Mesenchymal stem cell (in vitro differentiated cells and primary cell): Measurements from ENCODE around the gene SPTLC1.
"Not testable (repeated sequence)": the region's sequence is repeated elsewhere in the genome, so short reads cannot be mapped to it uniquely, and the experiment has no call there.

ENCODE experiments used
- DNase-seq: peaks from one replicate; pipeline ENCODE4 v3.0.0-alpha.2; 2013
- H2AFZ ChIP-seq: one replicate; pipeline ENCODE4 v1.6.1; 2013; ENCODE audit warnings: low read depth, mild to moderate bottlenecking, control low read depth, inconsistent platforms, low read length, moderate library complexity
- H2AK5ac ChIP-seq: 2 replicates; pipeline ENCODE4 v1.6.1; 2013; ENCODE audit warnings: low read length, moderate library complexity, mild to moderate bottlenecking, inconsistent platforms; ENCODE audit not compliant: severe bottlenecking
- H2BK120ac ChIP-seq: one replicate; pipeline ENCODE4 v1.6.1; 2013; ENCODE audit warnings: low read depth, mild to moderate bottlenecking, inconsistent platforms, low read length, moderate library complexity
- H2BK12ac ChIP-seq, 2 experiments: one replicate each; pipeline ENCODE4 v1.6.1; 2013; ENCODE audit warnings: inconsistent platforms in 2 of 2, low read length in 2 of 2, mild to moderate bottlenecking in 2 of 2, moderate library complexity in 2 of 2, control low read depth in 1 of 2
- H2BK15ac ChIP-seq: one replicate; pipeline ENCODE4 v1.6.1; 2013; ENCODE audit warnings: mild to moderate bottlenecking, low read depth, inconsistent platforms; ENCODE audit not compliant: poor library complexity, severe bottlenecking
- H2BK5ac ChIP-seq: 2 replicates; pipeline ENCODE4 v1.6.1; 2013; ENCODE audit warnings: low read depth, mild to moderate bottlenecking, low read length, control low read depth, inconsistent platforms; ENCODE audit not compliant: poor library complexity, severe bottlenecking
- H3K14ac ChIP-seq, 2 experiments: one replicate each; pipeline ENCODE4 v1.6.1; 2013; ENCODE audit warnings: inconsistent platforms in 2 of 2, low read length in 2 of 2, control low read depth in 1 of 2, mild to moderate bottlenecking in 1 of 2, moderate library complexity in 1 of 2
- H3K18ac ChIP-seq, 2 experiments: one replicate each; pipeline ENCODE4 v1.6.1; 2013; ENCODE audit warnings: inconsistent platforms in 2 of 2, low read length in 2 of 2, control low read depth in 1 of 2, low read depth in 1 of 2, mild to moderate bottlenecking in 1 of 2
- H3K23ac ChIP-seq, 2 experiments: one replicate each; pipeline ENCODE4 v1.6.1; 2013; ENCODE audit warnings: inconsistent platforms in 2 of 2, low read length in 2 of 2, mild to moderate bottlenecking in 2 of 2, moderate library complexity in 2 of 2, control low read depth in 1 of 2
- H3K27ac ChIP-seq: 2 replicates; pipeline ENCODE4 v1.5.1; 2013; ENCODE audit warnings: mild to moderate bottlenecking, moderate library complexity, low read length, control low read depth, inconsistent platforms; ENCODE audit not compliant: poor library complexity, severe bottlenecking
- H3K27me3 ChIP-seq, 2 experiments: 2 replicates each; pipeline versions ENCODE4 v1.6.1 to v1.7.0; 2013; ENCODE audit warnings: low read length in 2 of 2, mild to moderate bottlenecking in 2 of 2, moderate library complexity in 2 of 2, control low read depth in 1 of 2, inconsistent platforms in 1 of 2; ENCODE audit not compliant: control insufficient read depth in 1 of 2, insufficient read depth in 1 of 2
- H3K36me3 ChIP-seq, 2 experiments: 2 replicates each; pipeline versions ENCODE4 v1.6.1 to v1.7.0; 2013; ENCODE audit warnings: low read length in 2 of 2, control low read depth in 1 of 2, inconsistent platforms in 1 of 2, low read depth in 1 of 2, mild to moderate bottlenecking in 1 of 2; ENCODE audit not compliant: insufficient read depth in 2 of 2, control insufficient read depth in 1 of 2
- H3K4ac ChIP-seq, 2 experiments: one replicate each; pipeline ENCODE4 v1.6.1; 2013; ENCODE audit warnings: inconsistent platforms in 2 of 2, low read length in 2 of 2, mild to moderate bottlenecking in 2 of 2, moderate library complexity in 2 of 2, control low read depth in 1 of 2, low read depth in 1 of 2
- H3K4me1 ChIP-seq: 2 replicates; pipeline ENCODE4 v1.6.1; 2013; ENCODE audit warnings: low read depth, low read length, control low read depth; ENCODE audit not compliant: control insufficient read depth, insufficient read depth
- H3K4me2 ChIP-seq: 2 replicates; pipeline ENCODE4 v1.6.1; 2013; ENCODE audit warnings: low read length, mild to moderate bottlenecking, inconsistent platforms; ENCODE audit not compliant: poor library complexity, severe bottlenecking
- H3K4me3 ChIP-seq, 2 experiments: 2 replicates each; pipeline versions ENCODE4 v1.5.1 to v1.7.0; 2013; ENCODE audit warnings: low read length in 2 of 2, mild to moderate bottlenecking in 2 of 2, control low read depth in 1 of 2, low read depth in 1 of 2; ENCODE audit not compliant: insufficient read depth in 1 of 2
- H3K79me1 ChIP-seq: replicated peaks from 2 replicates; pipeline ENCODE4 v1.6.1; 2013; ENCODE audit warnings: mild to moderate bottlenecking, control low read depth, low read length, inconsistent platforms; ENCODE audit not compliant: poor library complexity, severe bottlenecking
- H3K9ac ChIP-seq: 2 replicates; pipeline ENCODE4 v1.7.0; 2013; ENCODE audit warnings: mild to moderate bottlenecking, low read length, moderate library complexity
- H3K9me3 ChIP-seq: 2 replicates; pipeline ENCODE4 v1.7.0; 2013; ENCODE audit warnings: mild to moderate bottlenecking, low read length; ENCODE audit not compliant: control insufficient read depth
- H4K8ac ChIP-seq: one replicate; pipeline ENCODE4 v1.6.1; 2013; ENCODE audit warnings: inconsistent platforms, mild to moderate bottlenecking, low read length, moderate library complexity
- H4K91ac ChIP-seq: one replicate; pipeline ENCODE4 v1.6.1; 2013; ENCODE audit warnings: mild to moderate bottlenecking, low read length, inconsistent platforms
- WGBS: methylation state at CpG from one replicate; pipeline ENCODE4 v1.1.7; 2013; ENCODE audit warnings: mixed read lengths; 5-methylcytosine and 5-hydroxymethylcytosine counted together

SPTLC1 gene

GRCh38 chr9:92133949-92134604 is 18.9 kb upstream of the SPTLC1 start:
- Histone ChIP-seq H3K36me3 (peaks cover 0 to 12% of the 10 kb centered on the region in 2 experiments), H4K8ac (peak overlapping the region; percentile 85), H2AK5ac (no peak overlapping the region), H3K23ac (no peak overlapping the region), H3K9ac (peak overlapping the region; percentile 89), H3K9me3 (peaks cover 3% of the 10 kb centered on the region), H3K27ac (peak overlapping the region; percentile 31), H2BK12ac (peak overlapping the region in 1 of 2 experiments; percentile 45), H3K4ac (peak overlapping the region in 1 of 2 experiments; percentile 40), H3K4me1 (peaks cover 25% of the 10 kb centered on the region), H3K4me3 (peak overlapping the region in 1 of 2 experiments; percentile 74), H2BK120ac (no peak overlapping the region), H3K4me2 (peak overlapping the region; percentile 57), H3K18ac (peak overlapping the region in 1 of 2 experiments; percentile 45), H3K79me1 (peaks cover 8% of the 10 kb centered on the region), H3K27me3 (no peaks in the 10 kb centered on the region), H3K14ac (no peak overlapping the region), H2AFZ (peak overlapping the region; percentile 57), H2BK15ac (no peak overlapping the region), H2BK5ac (no peak overlapping the region), H4K91ac (peak overlapping the region; percentile 35)
- 17% methylated on average over 19 of the region's 19 CpGs for WGBS
- peak; percentile 85 for DNase-seq

DNA sequence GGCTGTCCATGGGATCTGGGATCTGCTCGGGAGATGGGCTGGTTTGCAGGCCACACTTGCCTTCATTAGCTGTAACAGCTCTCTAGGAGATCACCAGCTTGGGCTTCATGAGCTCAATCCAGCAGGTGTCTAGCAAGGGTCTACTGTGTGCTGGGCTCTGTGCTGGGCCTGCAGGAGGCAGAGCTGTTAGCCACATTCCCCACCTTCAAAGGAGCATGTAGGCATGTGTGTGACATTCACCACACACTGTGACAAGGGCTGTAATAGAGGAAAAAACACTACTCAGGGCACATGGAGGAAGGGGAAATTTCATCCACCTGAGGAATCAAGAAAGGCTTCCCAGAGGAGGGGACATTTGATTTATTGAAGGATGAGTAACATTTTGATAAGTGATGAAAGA is 17.7 kb upstream of the SPTLC1 start:
- not testable (repeated sequence) for H3K27ac ChIP-seq, H3K9ac ChIP-seq, H3K14ac ChIP-seq, H3K18ac ChIP-seq, H2BK120ac ChIP-seq, H3K4me2 ChIP-seq, H3K23ac ChIP-seq, H3K4ac ChIP-seq, H2AFZ ChIP-seq, H2AK5ac ChIP-seq, H2BK15ac ChIP-seq, H3K9me3 ChIP-seq, H2BK12ac ChIP-seq, H4K8ac ChIP-seq, H3K79me1 ChIP-seq, H3K4me3 ChIP-seq, H2BK5ac ChIP-seq, DNase-seq, H3K27me3 ChIP-seq
- 88% methylated on average over 1 of the region's 1 CpG for WGBS
- peak overlapping the region; percentile 27 for H4K91ac ChIP-seq
- peaks cover 16% of the 10 kb centered on the region for H3K4me1 ChIP-seq
- peaks cover 0 to 12% of the 10 kb centered on the region in 2 experiments for H3K36me3 ChIP-seq

GRCh38 chr9:92132501-92132900 is 17.3 kb upstream of the SPTLC1 start:
- 100% methylated on average over 1 of the region's 1 CpG for WGBS
- H3K14ac ChIP-seq: no peak overlapping the region

GRCh38 chr9:92122800-92123199 is 7.6 kb upstream of the SPTLC1 start:
- Histone ChIP-seq H2BK120ac (no peak overlapping the region), H4K8ac (peak overlapping the region; percentile 63), H3K4me3 (no peak overlapping the region), H3K4me2 (no peak overlapping the region), H2AFZ (peak overlapping the region; percentile 10), H3K36me3 (no peaks in the 10 kb centered on the region), H3K18ac (no peak overlapping the region), H2BK5ac (no peak overlapping the region), H3K4ac (no peak overlapping the region), H4K91ac (peak overlapping the region; percentile 73), H3K23ac (no peak overlapping the region), H3K27me3 (peaks cover 1 to 10% of the 10 kb centered on the region in 2 experiments), H3K4me1 (peaks cover 2% of the 10 kb centered on the region), H3K79me1 (no peaks in the 10 kb centered on the region), H3K14ac (no peak overlapping the region), H3K9ac (no peak overlapping the region), H2AK5ac (no peak overlapping the region), H2BK12ac (peak overlapping the region in 1 of 2 experiments; percentile 4), H3K9me3 (peaks cover 6% of the 10 kb centered on the region), H3K27ac (no peak overlapping the region), H2BK15ac (no peak overlapping the region)
- 62% methylated on average over 8 of the region's 8 CpGs for WGBS
- no peak for DNase-seq

More at GRCh38 chr9:92132501-92132900, 17.3 kb upstream of the SPTLC1 start:
- H2AK5ac ChIP-seq: no peak overlapping the region
- peaks cover 3% of the 10 kb centered on the region for H3K9me3 ChIP-seq
- H4K8ac ChIP-seq: peak overlapping the region; percentile 7
- H3K23ac ChIP-seq: no peak overlapping the region
- H2BK120ac ChIP-seq: no peak overlapping the region
- no peak overlapping the region for H3K18ac ChIP-seq
- peaks cover 14% of the 10 kb centered on the region for H3K4me1 ChIP-seq
- no peak overlapping the region for H2BK12ac ChIP-seq
- peaks cover 6% of the 10 kb centered on the region for H3K79me1 ChIP-seq
- no peaks in the 10 kb centered on the region for H3K27me3 ChIP-seq
- no peak overlapping the region for H3K4ac ChIP-seq
- no peak overlapping the region for H2AFZ ChIP-seq
- no peak overlapping the region for H3K4me2 ChIP-seq
- no peak overlapping the region for H3K9ac ChIP-seq
- H2BK5ac ChIP-seq: no peak overlapping the region
- H4K91ac ChIP-seq: no peak overlapping the region
- no peak overlapping the region for H2BK15ac ChIP-seq
- H3K36me3 ChIP-seq: peaks cover 0 to 12% of the 10 kb centered on the region in 2 experiments
- no peak for DNase-seq
- no peak overlapping the region for H3K4me3 ChIP-seq
- no peak overlapping the region for H3K27ac ChIP-seq
